ENCODE results near the gene CTAGE8. TPM values are rescaled to one million over a fixed set of nuclear protein-coding genes. Genes with fewer than 3 reads are reported as not detected.
"Not testable (repeated sequence)": the region's sequence is repeated elsewhere in the genome, so short reads cannot be mapped to it uniquely, and the experiment has no call there.

CTAGE8 gene
- total RNA-seq, 5 donors from 2014 or later (not counting 1 experiment from before 2014, with no cell fraction given) = 0.66 to 1.2 TPM; not detected in 3

DNA sequence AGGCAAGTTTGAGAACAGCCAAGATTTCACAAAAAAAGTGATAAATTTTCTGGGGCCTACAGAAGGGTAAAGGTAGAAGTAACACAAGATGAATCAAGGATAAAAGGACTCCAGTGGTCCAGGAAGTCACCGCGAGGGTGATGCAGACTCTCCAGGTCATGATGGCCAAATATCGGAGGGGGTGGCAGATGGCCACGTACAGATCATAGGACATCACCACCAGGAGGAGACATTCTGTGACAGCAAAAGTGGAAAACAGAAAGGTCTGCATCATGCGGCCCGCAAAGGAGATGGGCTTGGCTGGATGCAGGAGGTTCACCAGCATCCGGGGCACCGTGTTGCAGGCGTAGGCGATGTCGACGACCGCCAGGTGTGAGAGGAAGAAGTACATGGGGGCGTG, 10.0 kb downstream of the CTAGE8 start:
- H3K27me3 Mint-ChIP-seq = not testable (repeated sequence)

DNA sequence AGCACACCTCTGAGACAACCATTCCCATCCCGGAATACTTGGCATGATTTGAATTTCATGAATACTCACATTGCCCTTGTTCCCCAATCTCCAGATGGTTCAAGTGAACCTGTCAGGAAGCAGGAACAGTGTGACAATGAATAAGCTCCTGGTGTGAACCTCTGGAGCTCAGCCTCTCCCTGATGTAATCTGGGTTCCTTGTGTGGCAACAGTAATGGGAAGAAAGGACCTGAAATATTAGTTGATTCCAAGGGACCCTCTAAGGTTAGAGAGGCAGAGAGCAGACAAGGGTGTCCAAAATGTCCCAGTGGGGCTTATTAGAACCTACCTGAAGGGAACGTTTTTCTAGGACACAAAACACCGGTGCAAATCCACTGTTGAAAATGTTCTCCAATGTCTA, 13.0 kb downstream of the CTAGE8 start:
- no peaks in the 10 kb centered on the region for H3K4me1 Mint-ChIP-seq
- WGBS (ENCODE audit: insufficient coverage) = 71% methylated on average over 1 of the region's 3 CpGs
- H3K27me3 Mint-ChIP-seq = no peaks in the 10 kb centered on the region
- Histone ChIP-seq H3K27ac (ENCODE audit: low read length) (no peak overlapping the region), H3K27me3 (replicated peaks in 1 of 2; ENCODE audit: control insufficient read depth in 2 of 2, extremely low read depth in 1 of 2, insufficient read depth in 2 of 2, low read length in 1 of 2) (no peaks in the 10 kb centered on the region), H3K36me3 (ENCODE audit: control insufficient read depth in 2 of 2, extremely low read depth in 1 of 2, insufficient read depth in 1 of 2, low read length in 1 of 2) (no peaks in the 10 kb centered on the region), H3K9me3 (no peaks in the 10 kb centered on the region), H3K4me3 (ENCODE audit: control insufficient read depth in 1 of 2, extremely low read depth in 1 of 2, low read length in 1 of 2) (no peak overlapping the region), H3K4me1 (ENCODE audit: control insufficient read depth in 1 of 2, extremely low read depth in 1 of 2, insufficient read depth in 2 of 2, low read length in 2 of 2) (no peaks in the 10 kb centered on the region)
- DNase-seq (no peak), ATAC-seq (replicated peaks in 1 of 4) (no peak)
- no peak overlapping the region for H3K4me3 Mint-ChIP-seq
- ChIA-PET CTCF (no interaction called here), POLR2A (no interaction called here)
- H3K27ac Mint-ChIP-seq = no peak overlapping the region
- no peaks in the 10 kb centered on the region for H3K9me3 Mint-ChIP-seq
- H3K36me3 Mint-ChIP-seq = no peaks in the 10 kb centered on the region

More for the DNA sequence above, 10.0 kb downstream of the CTAGE8 start:
- H3K4me3 Mint-ChIP-seq; H3K9me3 Mint-ChIP-seq; CTCF ChIA-PET; H3K9me3 ChIP-seq; DNase-seq; H3K36me3 ChIP-seq (ENCODE audit: control insufficient read depth in 2 of 2, extremely low read depth in 1 of 2, insufficient read depth in 1 of 2, low read length in 1 of 2); H3K36me3 Mint-ChIP-seq; H3K4me1 Mint-ChIP-seq; H3K27ac ChIP-seq (ENCODE audit: low read length); H3K27me3 ChIP-seq (replicated peaks in 1 of 2; ENCODE audit: control insufficient read depth in 2 of 2, extremely low read depth in 1 of 2, insufficient read depth in 2 of 2, low read length in 1 of 2); H3K4me1 ChIP-seq (ENCODE audit: control insufficient read depth in 1 of 2, extremely low read depth in 1 of 2, insufficient read depth in 2 of 2, low read length in 2 of 2); H3K4me3 ChIP-seq (ENCODE audit: control insufficient read depth in 1 of 2, extremely low read depth in 1 of 2, low read length in 1 of 2); H3K27ac Mint-ChIP-seq; POLR2A ChIA-PET; ATAC-seq (replicated peaks in 1 of 4): not testable (repeated sequence)
- no CpG with 5 or more reads among the region's 14 CpGs for WGBS (ENCODE audit: insufficient coverage)

DNA sequence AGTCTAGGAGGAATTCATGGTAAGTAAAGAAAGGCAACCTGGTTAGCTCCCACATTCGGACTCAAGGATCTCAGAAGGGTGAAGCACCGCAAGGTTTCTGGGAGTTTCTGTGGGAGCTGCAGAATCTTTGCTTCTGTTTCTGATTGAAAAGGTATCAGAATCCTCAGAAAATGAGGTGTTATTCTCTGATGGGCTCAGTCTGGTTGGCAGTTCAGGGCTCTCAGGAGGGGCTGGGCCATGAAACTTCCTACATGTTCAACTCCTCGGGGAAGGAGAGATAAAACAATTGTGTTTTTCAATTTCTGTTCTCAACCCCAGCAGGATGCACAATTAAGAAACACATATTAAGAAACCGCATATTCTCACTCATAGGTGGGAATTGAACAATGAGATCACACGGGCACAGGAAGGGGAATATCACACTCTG, 13.6 kb downstream of the CTAGE8 start:
- no peaks in the 10 kb centered on the region for H3K27me3 ChIP-seq (replicated peaks in 1 of 2; ENCODE audit: control insufficient read depth in 2 of 2, extremely low read depth in 1 of 2, insufficient read depth in 2 of 2, low read length in 1 of 2)
- no peak overlapping the region for H3K4me3 ChIP-seq (ENCODE audit: control insufficient read depth in 1 of 2, extremely low read depth in 1 of 2, low read length in 1 of 2)
- H3K9me3 ChIP-seq = no peaks in the 10 kb centered on the region
- Mint-ChIP-seq H3K27me3 (no peaks in the 10 kb centered on the region), H3K4me3 (no peak overlapping the region), H3K4me1 (no peaks in the 10 kb centered on the region), H3K27ac (no peak overlapping the region), H3K9me3 (no peaks in the 10 kb centered on the region), H3K36me3 (no peaks in the 10 kb centered on the region)
- ATAC-seq (replicated peaks in 1 of 4) = no peak
- ChIA-PET CTCF (no interaction called here), POLR2A (no interaction called here)
- H3K4me1 ChIP-seq (ENCODE audit: control insufficient read depth in 1 of 2, extremely low read depth in 1 of 2, insufficient read depth in 2 of 2, low read length in 2 of 2) = no peaks in the 10 kb centered on the region
- H3K36me3 ChIP-seq (ENCODE audit: control insufficient read depth in 2 of 2, extremely low read depth in 1 of 2, insufficient read depth in 1 of 2, low read length in 1 of 2) = no peaks in the 10 kb centered on the region
- no peak overlapping the region for H3K27ac ChIP-seq (ENCODE audit: low read length)
- DNase-seq = no peak
- WGBS (ENCODE audit: insufficient coverage) = 92% methylated on average over 2 of the region's 5 CpGs

DNA sequence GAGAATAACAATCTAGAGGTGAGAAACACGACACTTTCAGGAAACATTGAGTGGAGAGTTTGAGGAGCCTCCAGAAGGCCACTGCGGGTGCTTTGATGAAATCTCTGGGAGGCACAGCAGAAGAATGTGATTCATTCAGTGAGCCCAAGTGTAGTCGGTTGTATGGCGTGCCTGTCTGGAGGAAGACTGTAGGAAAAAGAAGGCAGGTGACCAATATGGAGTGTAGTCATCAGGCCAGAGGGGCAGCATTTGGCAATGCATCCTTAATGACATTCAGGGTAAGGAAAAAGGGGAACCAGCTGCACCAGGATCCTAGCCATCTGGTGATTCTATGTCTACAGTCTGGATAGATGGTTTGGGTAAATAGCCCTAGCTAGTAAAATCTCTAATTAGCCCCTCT, 16.8 kb downstream of the CTAGE8 start:
- H3K9me3 ChIP-seq; CTCF ChIA-PET; ATAC-seq (replicated peaks in 1 of 4); H3K9me3 Mint-ChIP-seq; H3K4me1 ChIP-seq (ENCODE audit: control insufficient read depth in 1 of 2, extremely low read depth in 1 of 2, insufficient read depth in 2 of 2, low read length in 2 of 2); POLR2A ChIA-PET; H3K27ac Mint-ChIP-seq; H3K36me3 ChIP-seq (ENCODE audit: control insufficient read depth in 2 of 2, extremely low read depth in 1 of 2, insufficient read depth in 1 of 2, low read length in 1 of 2); H3K4me1 Mint-ChIP-seq; H3K36me3 Mint-ChIP-seq; H3K27me3 ChIP-seq (replicated peaks in 1 of 2; ENCODE audit: control insufficient read depth in 2 of 2, extremely low read depth in 1 of 2, insufficient read depth in 2 of 2, low read length in 1 of 2); DNase-seq; H3K4me3 ChIP-seq (ENCODE audit: control insufficient read depth in 1 of 2, extremely low read depth in 1 of 2, low read length in 1 of 2); H3K4me3 Mint-ChIP-seq; H3K27ac ChIP-seq (ENCODE audit: low read length); H3K27me3 Mint-ChIP-seq: not testable (repeated sequence)
- WGBS (ENCODE audit: insufficient coverage) = no CpG with 5 or more reads among the region's 4 CpGs

DNA sequence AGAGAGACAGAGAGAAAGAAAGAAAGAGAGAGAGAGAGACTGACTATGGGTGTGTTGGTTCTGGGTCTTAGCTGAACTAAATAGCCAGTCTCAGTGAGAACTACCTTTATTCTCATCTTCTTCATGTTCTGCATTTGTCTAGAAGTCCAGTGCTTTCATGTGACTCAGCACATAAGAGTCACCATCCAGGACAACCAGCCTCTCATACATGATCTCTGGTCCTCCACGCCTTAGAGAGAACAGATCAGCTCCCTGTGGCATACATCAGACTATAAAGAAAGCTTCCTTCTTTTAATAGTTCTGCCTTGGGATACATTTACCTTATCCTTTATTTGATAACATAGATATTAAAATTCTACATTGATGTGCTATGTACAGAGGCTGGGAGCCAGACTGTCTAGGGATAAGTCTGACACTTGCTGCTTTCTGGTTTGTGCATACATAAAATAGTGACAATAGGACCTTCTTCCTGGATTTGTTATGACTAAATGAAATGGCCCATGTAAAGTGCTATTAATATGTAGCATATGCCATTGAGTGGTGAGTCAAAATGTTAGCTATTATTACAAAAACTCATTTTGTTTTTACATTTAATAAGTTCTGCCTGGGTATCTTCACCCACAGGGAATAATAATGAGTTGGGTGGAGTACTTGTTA, 21.3 kb downstream of the CTAGE8 start:
- CTCF ChIA-PET; ATAC-seq (replicated peaks in 1 of 4); H3K9me3 Mint-ChIP-seq; H3K4me1 Mint-ChIP-seq; DNase-seq; H3K9me3 ChIP-seq; H3K27me3 ChIP-seq (replicated peaks in 1 of 2; ENCODE audit: control insufficient read depth in 2 of 2, extremely low read depth in 1 of 2, insufficient read depth in 2 of 2, low read length in 1 of 2); H3K27ac ChIP-seq (ENCODE audit: low read length); H3K27ac Mint-ChIP-seq; H3K36me3 Mint-ChIP-seq; H3K4me3 ChIP-seq (ENCODE audit: control insufficient read depth in 1 of 2, extremely low read depth in 1 of 2, low read length in 1 of 2); H3K4me1 ChIP-seq (ENCODE audit: control insufficient read depth in 1 of 2, extremely low read depth in 1 of 2, insufficient read depth in 2 of 2, low read length in 2 of 2); H3K36me3 ChIP-seq (ENCODE audit: control insufficient read depth in 2 of 2, extremely low read depth in 1 of 2, insufficient read depth in 1 of 2, low read length in 1 of 2); POLR2A ChIA-PET; H3K27me3 Mint-ChIP-seq; H3K4me3 Mint-ChIP-seq: not testable (repeated sequence)
- WGBS (ENCODE audit: insufficient coverage) = no CpG with 5 or more reads among the region's 1 CpG

DNA sequence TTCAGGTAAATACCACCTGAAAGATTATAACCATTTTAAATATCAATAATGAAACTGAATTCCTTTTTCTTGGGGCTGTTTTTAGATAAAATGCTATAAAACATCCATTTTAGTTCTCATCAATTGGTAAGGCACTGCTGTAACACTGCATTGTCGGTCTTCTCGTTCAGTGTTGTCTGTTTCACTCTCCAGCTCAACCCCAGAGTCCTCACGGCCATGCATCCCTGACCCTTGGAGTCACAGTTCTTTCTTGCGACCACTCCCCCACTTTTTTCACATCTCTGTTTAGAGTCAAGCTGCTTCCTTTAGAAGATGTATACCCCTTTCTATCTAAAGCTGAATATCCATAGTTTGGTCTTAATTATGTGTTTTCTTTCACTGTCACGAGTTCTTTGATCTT, 22.1 kb downstream of the CTAGE8 start:
- H3K9me3 ChIP-seq; H3K36me3 Mint-ChIP-seq; DNase-seq; H3K4me1 ChIP-seq (ENCODE audit: control insufficient read depth in 1 of 2, extremely low read depth in 1 of 2, insufficient read depth in 2 of 2, low read length in 2 of 2); H3K4me3 Mint-ChIP-seq; H3K27me3 Mint-ChIP-seq; H3K4me3 ChIP-seq (ENCODE audit: control insufficient read depth in 1 of 2, extremely low read depth in 1 of 2, low read length in 1 of 2); H3K4me1 Mint-ChIP-seq; H3K27ac ChIP-seq (ENCODE audit: low read length); CTCF ChIA-PET; H3K27me3 ChIP-seq (replicated peaks in 1 of 2; ENCODE audit: control insufficient read depth in 2 of 2, extremely low read depth in 1 of 2, insufficient read depth in 2 of 2, low read length in 1 of 2); POLR2A ChIA-PET; ATAC-seq (replicated peaks in 1 of 4); H3K27ac Mint-ChIP-seq; H3K36me3 ChIP-seq (ENCODE audit: control insufficient read depth in 2 of 2, extremely low read depth in 1 of 2, insufficient read depth in 1 of 2, low read length in 1 of 2); H3K9me3 Mint-ChIP-seq: not testable (repeated sequence)
- WGBS (ENCODE audit: insufficient coverage) = no CpG with 5 or more reads among the region's 5 CpGs

DNA sequence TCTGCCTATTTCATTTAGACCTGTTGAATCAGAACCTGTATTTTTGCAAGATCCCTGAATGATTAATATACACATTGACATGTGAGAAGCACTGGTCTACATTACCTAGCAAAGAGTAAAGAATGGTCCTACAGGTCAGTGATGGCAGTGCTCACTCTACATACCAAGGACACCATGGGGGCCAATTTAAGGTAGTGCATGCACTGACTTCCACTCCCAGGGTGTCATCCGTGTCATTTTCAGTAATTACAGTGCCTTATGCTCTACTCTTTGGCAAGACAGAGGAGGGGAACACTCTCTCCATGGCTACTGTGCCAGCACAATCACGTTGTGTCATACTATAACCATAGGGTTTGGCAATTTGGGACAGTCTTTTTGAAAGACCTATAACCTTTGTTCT, 23.7 kb downstream of the CTAGE8 start:
- H3K36me3 Mint-ChIP-seq; H3K27ac Mint-ChIP-seq; H3K27me3 ChIP-seq (replicated peaks in 1 of 2; ENCODE audit: control insufficient read depth in 2 of 2, extremely low read depth in 1 of 2, insufficient read depth in 2 of 2, low read length in 1 of 2); CTCF ChIA-PET; ATAC-seq (replicated peaks in 1 of 4); H3K27me3 Mint-ChIP-seq; H3K4me1 Mint-ChIP-seq; H3K27ac ChIP-seq (ENCODE audit: low read length); H3K4me3 Mint-ChIP-seq; H3K9me3 Mint-ChIP-seq; H3K36me3 ChIP-seq (ENCODE audit: control insufficient read depth in 2 of 2, extremely low read depth in 1 of 2, insufficient read depth in 1 of 2, low read length in 1 of 2); H3K4me3 ChIP-seq (ENCODE audit: control insufficient read depth in 1 of 2, extremely low read depth in 1 of 2, low read length in 1 of 2); POLR2A ChIA-PET; H3K4me1 ChIP-seq (ENCODE audit: control insufficient read depth in 1 of 2, extremely low read depth in 1 of 2, insufficient read depth in 2 of 2, low read length in 2 of 2); DNase-seq; H3K9me3 ChIP-seq: not testable (repeated sequence)
- WGBS (ENCODE audit: insufficient coverage) = no CpG with 5 or more reads among the region's 2 CpGs
